HEK293 (cell line): ENCODE measurements around the gene BTBD9.

Source experiments
- CTCF ChIP-seq: fragments of 450-650 bp; formaldehyde crosslinking; IDR thresholded peaks from 2 replicates; pipeline ENCODE4 v1.5.1; 2016; ENCODE audit warnings: missing biosample characterization, missing genetic modification characterization
- REST ChIP-seq: fragments of 450-650 bp; formaldehyde crosslinking; IDR thresholded peaks from 2 replicates; pipeline ENCODE4 v1.5.1; 2016; ENCODE audit warnings: missing biosample characterization, missing genetic modification characterization
- WT1 ChIP-seq: fragments of 450-650 bp; formaldehyde crosslinking; IDR thresholded peaks from 2 replicates; pipeline ENCODE4 v1.5.1; 2016; ENCODE audit warnings: missing biosample characterization, missing genetic modification characterization
- ZBTB21 ChIP-seq: fragments of 450-650 bp; formaldehyde crosslinking; IDR thresholded peaks from 2 replicates; pipeline ENCODE4 v1.5.1; 2017; ENCODE audit warnings: missing biosample characterization, missing genetic modification characterization
- ZNF19 ChIP-seq: fragments of 450-650 bp; formaldehyde crosslinking; IDR thresholded peaks from 2 replicates; pipeline ENCODE4; 2016; ENCODE audit warnings: missing biosample characterization, missing genetic modification characterization, low read depth
- ZNF2 ChIP-seq: fragments of 450-650 bp; formaldehyde crosslinking; IDR thresholded peaks from 2 replicates; pipeline ENCODE4 v1.5.1; 2016; ENCODE audit warnings: missing biosample characterization, missing genetic modification characterization
- ZNF274 ChIP-seq, 2 experiments: fragments of 200-500 bp in 1 of 2; fragments of 450-650 bp in 1 of 2; sonication (Bioruptor generic) in 1 of 2; formaldehyde crosslinking in 1 of 2; IDR thresholded peaks; 2 replicates each; pipeline versions ENCODE4 v1.5.1 to v1.6.1; 2014 to 2016; ENCODE audit warnings: borderline replicate concordance in 1 of 2, inconsistent platforms in 1 of 2, low read length in 1 of 2, missing biosample characterization in 1 of 2, missing genetic modification characterization in 1 of 2

GRCh38 chr6:38264605-38265004 is 375.1 kb downstream of the BTBD9 start:
- no peak for TF ChIP-seq CTCF (tag by site-specific recombination)
- TF ChIP-seq WT1: no peak
- no peak for TF ChIP-seq ZNF274 (IDR thresholded peaks at IDR 0.05; ENCODE audit: low read length)
- TF ChIP-seq ZNF274 (tag by site-specific recombination; IDR thresholded peaks at IDR 0.05; ENCODE audit: borderline replicate concordance): no peak
- TF ChIP-seq ZNF19 (tag by site-specific recombination): no peak
- no peak for TF ChIP-seq REST (tag by site-specific recombination)
- no peak for TF ChIP-seq ZBTB21 (tag by site-specific recombination)
- no peak for TF ChIP-seq ZNF2 (tag by site-specific recombination)
